ENCODE data around the gene LCN2.

The LCN2 gene

DNA sequence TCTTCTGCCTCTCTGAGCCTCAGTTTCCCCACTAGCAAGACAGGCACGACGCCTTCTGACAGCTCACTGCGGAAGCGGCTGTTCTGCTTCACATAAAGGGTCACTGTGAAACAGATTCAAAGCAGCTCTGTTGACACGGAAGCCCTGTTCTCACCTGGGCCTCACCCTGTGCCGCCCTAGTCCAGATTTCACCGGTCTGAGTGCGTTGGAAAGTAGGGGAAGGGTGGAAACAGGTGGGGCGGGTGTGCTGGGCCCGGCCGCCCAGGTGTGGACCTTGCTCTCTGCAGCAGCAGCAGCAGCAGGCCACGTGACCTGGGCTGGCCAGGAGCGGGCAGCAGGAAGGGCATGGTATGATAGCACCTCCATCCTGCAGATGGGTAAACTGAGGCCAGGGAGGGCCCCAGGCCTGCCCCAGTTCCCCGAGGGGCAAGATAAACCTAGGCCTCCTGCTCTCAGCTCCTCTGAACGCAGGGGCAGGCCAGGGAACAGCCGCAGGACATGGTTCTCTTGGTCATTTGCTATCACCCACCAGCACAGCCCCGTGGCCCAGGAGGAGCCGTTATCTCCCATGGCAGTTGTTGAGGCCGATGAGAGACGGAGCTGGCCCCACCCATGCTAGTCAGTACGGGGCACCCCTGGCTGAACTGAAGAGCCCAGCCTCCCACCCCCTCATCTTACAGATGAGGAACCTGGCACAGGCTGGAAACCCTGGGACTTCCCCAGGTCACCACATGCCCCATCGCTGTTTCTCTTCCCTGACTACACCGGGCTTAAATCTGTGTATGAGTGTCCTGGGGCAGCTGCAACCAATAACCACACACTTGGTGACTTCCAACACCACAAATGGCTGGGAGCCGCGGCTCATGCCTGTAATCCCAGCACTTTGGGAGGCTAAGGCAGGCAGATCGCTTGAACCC lies 33.8 kb upstream of the LCN2 start:
- Histone ChIP-seq H3K79me2 (ENCODE audit: insufficient read depth, low read length) (no peaks in the 10 kb centered on the region), H3K4me2 (ENCODE audit: low read depth, low read length, poor library complexity, severe bottlenecking) (no peak overlapping the region), H3K4me1 (ENCODE audit: insufficient read depth, low read length, poor library complexity, severe bottlenecking) (no peaks in the 10 kb centered on the region), H3K4me3 (ENCODE audit: low read length, poor library complexity, severe bottlenecking) (no peak overlapping the region), H3K9me3 (ENCODE audit: insufficient read depth, low read depth, low read length) (no peaks in the 10 kb centered on the region), H2AFZ (ENCODE audit: low read length) (no peak overlapping the region), H3F3A (ENCODE audit: low read depth) (no peaks in the 10 kb centered on the region), H3K9ac (ENCODE audit: low read depth, low read length, poor library complexity, severe bottlenecking) (no peak overlapping the region), H3K27me3 (ENCODE audit: insufficient read depth, low read length, poor library complexity, severe bottlenecking) (no peaks in the 10 kb centered on the region), H3K36me3 (ENCODE audit: insufficient read depth, low read length) (no peaks in the 10 kb centered on the region), H3K9me2 (replicated peaks; ENCODE audit: low read depth, low read length) (no peaks in the 10 kb centered on the region), H4K20me1 (ENCODE audit: insufficient read depth, low read length, poor library complexity, severe bottlenecking) (no peaks in the 10 kb centered on the region)
- no peak for TF ChIP-seq EZH2phosphoT487 (IDR thresholded peaks at IDR 0.05; ENCODE audit: borderline replicate concordance)
- TF ChIP-seq, protein P1, sequence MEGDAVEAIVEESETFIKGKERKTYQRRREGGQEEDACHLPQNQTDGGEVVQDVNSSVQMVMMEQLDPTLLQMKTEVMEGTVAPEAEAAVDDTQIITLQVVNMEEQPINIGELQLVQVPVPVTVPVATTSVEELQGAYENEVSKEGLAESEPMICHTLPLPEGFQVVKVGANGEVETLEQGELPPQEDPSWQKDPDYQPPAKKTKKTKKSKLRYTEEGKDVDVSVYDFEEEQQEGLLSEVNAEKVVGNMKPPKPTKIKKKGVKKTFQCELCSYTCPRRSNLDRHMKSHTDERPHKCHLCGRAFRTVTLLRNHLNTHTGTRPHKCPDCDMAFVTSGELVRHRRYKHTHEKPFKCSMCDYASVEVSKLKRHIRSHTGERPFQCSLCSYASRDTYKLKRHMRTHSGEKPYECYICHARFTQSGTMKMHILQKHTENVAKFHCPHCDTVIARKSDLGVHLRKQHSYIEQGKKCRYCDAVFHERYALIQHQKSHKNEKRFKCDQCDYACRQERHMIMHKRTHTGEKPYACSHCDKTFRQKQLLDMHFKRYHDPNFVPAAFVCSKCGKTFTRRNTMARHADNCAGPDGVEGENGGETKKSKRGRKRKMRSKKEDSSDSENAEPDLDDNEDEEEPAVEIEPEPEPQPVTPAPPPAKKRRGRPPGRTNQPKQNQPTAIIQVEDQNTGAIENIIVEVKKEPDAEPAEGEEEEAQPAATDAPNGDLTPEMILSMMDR (conservative IDR thresholded peaks at IDR 0.05; ENCODE audit: low read length) = no peak

DNA sequence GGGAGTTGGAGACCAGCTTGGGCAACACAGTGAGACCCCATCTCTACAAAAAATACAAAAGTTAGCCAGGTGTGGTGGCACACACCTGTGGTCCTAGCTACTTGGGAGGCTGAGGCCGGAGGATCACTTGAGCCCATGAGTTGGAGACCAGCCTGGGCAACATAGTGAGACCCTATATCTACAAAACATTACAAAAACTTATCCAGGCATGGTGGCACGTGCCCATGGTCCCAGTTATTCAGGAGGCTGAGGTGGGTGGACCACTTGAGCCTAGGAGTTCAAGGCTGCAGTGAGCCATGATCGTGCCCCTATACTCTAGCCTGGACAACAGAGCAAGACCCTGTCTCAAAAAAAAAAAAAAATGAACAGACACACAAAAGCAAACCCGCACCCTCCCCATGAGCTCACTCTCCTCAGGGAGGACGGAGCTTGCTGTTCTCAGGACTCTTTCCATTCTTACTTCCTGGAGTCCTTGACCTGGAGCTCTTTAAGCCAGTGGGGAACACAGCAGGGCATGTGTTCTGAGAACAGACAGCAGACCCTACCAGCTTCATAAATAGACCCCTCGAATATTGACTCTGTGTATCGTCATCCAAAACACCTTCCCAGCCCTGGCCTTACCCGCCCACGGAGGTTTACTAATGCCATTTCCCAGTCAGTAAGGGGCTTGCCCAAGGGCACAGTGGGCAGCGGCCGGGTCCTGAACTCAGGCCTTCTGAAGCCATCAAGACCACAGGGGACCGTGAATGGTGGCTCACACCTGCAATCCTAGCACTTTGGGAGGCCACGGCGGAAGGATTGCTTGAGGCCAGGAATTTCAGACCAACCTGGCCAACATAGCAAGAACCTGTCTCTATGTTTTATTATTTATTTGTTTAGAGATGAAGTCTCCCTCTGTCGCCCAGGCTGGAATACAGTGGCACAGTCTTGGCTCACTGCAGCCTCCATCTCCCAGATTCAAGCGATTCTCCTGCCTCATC lies 32.9 kb upstream of the LCN2 start:
- Histone ChIP-seq H3K9ac (ENCODE audit: low read depth, low read length, poor library complexity, severe bottlenecking) (no peak overlapping the region), H3K79me2 (ENCODE audit: insufficient read depth, low read length) (no peaks in the 10 kb centered on the region), H4K20me1 (ENCODE audit: insufficient read depth, low read length, poor library complexity, severe bottlenecking) (no peaks in the 10 kb centered on the region), H2AFZ (ENCODE audit: low read length) (no peak overlapping the region), H3K4me3 (ENCODE audit: low read length, poor library complexity, severe bottlenecking) (no peak overlapping the region), H3K9me2 (replicated peaks; ENCODE audit: low read depth, low read length) (no peaks in the 10 kb centered on the region), H3K9me3 (ENCODE audit: insufficient read depth, low read depth, low read length) (no peaks in the 10 kb centered on the region), H3K27me3 (ENCODE audit: insufficient read depth, low read length, poor library complexity, severe bottlenecking) (no peaks in the 10 kb centered on the region), H3F3A (ENCODE audit: low read depth) (no peaks in the 10 kb centered on the region), H3K4me1 (ENCODE audit: insufficient read depth, low read length, poor library complexity, severe bottlenecking) (no peaks in the 10 kb centered on the region), H3K4me2 (ENCODE audit: low read depth, low read length, poor library complexity, severe bottlenecking) (no peak overlapping the region), H3K36me3 (ENCODE audit: insufficient read depth, low read length) (no peaks in the 10 kb centered on the region)
- TF ChIP-seq, protein P1 (conservative IDR thresholded peaks at IDR 0.05; ENCODE audit: low read length) = no peak
- TF ChIP-seq EZH2phosphoT487 (IDR thresholded peaks at IDR 0.05; ENCODE audit: borderline replicate concordance) = no peak

DNA sequence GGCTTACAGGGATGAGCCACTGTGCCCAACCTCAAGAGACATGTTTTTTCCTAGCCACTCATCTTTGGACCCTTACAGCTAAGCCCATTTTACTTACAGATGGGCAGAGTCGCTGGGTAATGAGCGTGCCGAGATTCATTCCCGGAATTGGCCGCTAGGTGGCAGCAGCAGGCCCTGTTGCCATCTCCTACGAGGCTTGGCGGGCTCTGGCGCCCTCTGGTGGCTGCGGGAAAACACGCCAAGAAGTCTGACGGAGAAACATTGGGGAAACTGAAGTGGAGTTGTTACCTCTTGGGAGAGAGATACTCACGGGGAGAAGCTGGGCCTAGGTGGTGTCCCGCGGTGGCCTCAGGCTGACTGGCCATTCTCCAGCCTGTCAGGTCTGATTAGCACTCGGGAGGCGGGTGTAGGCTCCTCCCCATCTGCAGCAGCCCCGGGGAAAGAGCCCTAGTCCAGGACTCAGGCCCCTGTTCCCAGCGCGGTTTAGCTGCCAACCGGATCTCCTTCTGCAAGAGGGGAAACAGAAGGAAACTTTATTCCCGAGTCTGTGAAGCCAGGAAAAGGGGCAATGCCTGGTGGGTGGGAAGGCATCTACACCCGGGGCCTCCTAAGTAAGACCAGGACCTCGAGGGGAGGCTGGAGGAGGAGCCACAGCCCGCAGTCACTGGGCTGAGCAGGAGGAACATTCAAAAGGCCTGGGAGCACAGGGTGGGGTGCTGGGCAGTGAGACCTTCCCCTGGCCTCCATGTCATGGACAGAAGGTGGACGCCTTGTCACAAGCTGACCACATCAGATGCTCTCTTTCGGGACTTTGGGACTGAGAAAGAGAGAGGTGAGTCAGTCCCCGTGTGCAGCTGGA lies 31.4 kb upstream of the LCN2 start:
- Histone ChIP-seq H3K9me2 (replicated peaks; ENCODE audit: low read depth, low read length) (no peaks in the 10 kb centered on the region), H3K4me2 (ENCODE audit: low read depth, low read length, poor library complexity, severe bottlenecking) (no peak overlapping the region), H3K79me2 (ENCODE audit: insufficient read depth, low read length) (no peaks in the 10 kb centered on the region), H3K9ac (ENCODE audit: low read depth, low read length, poor library complexity, severe bottlenecking) (no peak overlapping the region), H3K4me1 (ENCODE audit: insufficient read depth, low read length, poor library complexity, severe bottlenecking) (no peaks in the 10 kb centered on the region), H3K27me3 (ENCODE audit: insufficient read depth, low read length, poor library complexity, severe bottlenecking) (no peaks in the 10 kb centered on the region), H3K36me3 (ENCODE audit: insufficient read depth, low read length) (peaks cover 9% of the 10 kb centered on the region; the same call in 1 of the 2 replicates), H2AFZ (ENCODE audit: low read length) (no peak overlapping the region), H3F3A (ENCODE audit: low read depth) (no peaks in the 10 kb centered on the region), H4K20me1 (ENCODE audit: insufficient read depth, low read length, poor library complexity, severe bottlenecking) (no peaks in the 10 kb centered on the region), H3K9me3 (ENCODE audit: insufficient read depth, low read depth, low read length) (no peaks in the 10 kb centered on the region), H3K4me3 (ENCODE audit: low read length, poor library complexity, severe bottlenecking) (no peak overlapping the region)
- TF ChIP-seq, protein P1 (conservative IDR thresholded peaks at IDR 0.05; ENCODE audit: low read length) = peak; percentile 100
- no peak for TF ChIP-seq EZH2phosphoT487 (IDR thresholded peaks at IDR 0.05; ENCODE audit: borderline replicate concordance)

Measured in Loucy (cell line).